HCT116 (cell line): ENCODE results near the gene HNF1B. TPM values are rescaled to one million over a fixed set of nuclear protein-coding genes. Genes with fewer than 3 reads are reported as not detected.

Experiments used
- ATAC-seq: fragments of 200-7000 bp; cut with Tn5 transposase; 2 replicates; pipeline ENCODE4 v1.9.1; 2020; ENCODE audit warnings: mild to moderate bottlenecking, moderate library complexity
- BruUV-seq: library from RNA; stranded (reverse); fragments of 400-500 nt; replicated peaks from 2 replicates; lab custom pipeline; 2021; lab: Mats Ljungman, UMichigan
- CTCF ChIA-PET: fragments of 300-600 bp; sonication (Branson Sonifier 250); formaldehyde crosslinking; loops from one replicate; lab custom pipeline; 2021; ENCODE audit warnings: antibody characterized with exemption; lab: Charles Lee
- POLR2A ChIA-PET: fragments of 300-600, 350-600 bp; sonication (Branson Sonifier 250); formaldehyde crosslinking; loops from one replicate; lab custom pipeline; 2021; ENCODE audit warnings: antibody characterized with exemption; lab: Charles Lee
- RAD21 ChIA-PET, 2 experiments: fragments of 300-600 bp; sonication (Branson Sonifier 250); formaldehyde crosslinking; loops; one replicate each; lab custom pipeline; 2023; ENCODE audit warnings: low total read pairs in 2 of 2; ENCODE audit not compliant: uncharacterized antibody in 2 of 2, unreplicated experiment in 2 of 2, low non-redundant PET in 1 of 2; lab: Charles Lee
- DNase-seq: peaks from one replicate; pipeline ENCODE4 v3.0.0-alpha.2; 2010; ENCODE audit warnings: low read depth, low spot score
- H2AFZ ChIP-seq: fragments of 200-600 bp; shearing (Covaris generic), sonication (generic); 2 replicates; pipeline ENCODE4 v1.6.1; 2017; ENCODE audit warnings: low read depth, mixed run types, mixed read lengths, antibody characterized with exemption, low read length; ENCODE audit not compliant: poor library complexity, severe bottlenecking
- H3K27ac ChIP-seq: 2 replicates; pipeline ENCODE4 v1.5.1; 2012; ENCODE audit warnings: low read depth, low read length
- H3K27me3 ChIP-seq: fragments of 200-600 bp; sonication (generic); 2 replicates; pipeline ENCODE4 v1.6.1; 2016; ENCODE audit warnings: mixed run types, low read length, mixed read lengths; ENCODE audit not compliant: insufficient read depth
- H3K36me3 ChIP-seq, 2 experiments: fragments of 200-500 bp in 1 of 2; fragments of 200-600 bp in 1 of 2; sonication (Bioruptor generic) in 1 of 2; sonication (generic) in 1 of 2; 2 replicates each; pipeline versions ENCODE4 v1.5.1 to v1.6.1; 2014 to 2016; ENCODE audit warnings: low read length in 2 of 2, inconsistent platforms in 1 of 2, mixed read lengths in 1 of 2, mixed run types in 1 of 2; ENCODE audit not compliant: insufficient read depth in 2 of 2, control insufficient read depth in 1 of 2
- H3K4me1 ChIP-seq, 2 experiments: fragments of 200-600 bp in 1 of 2; sonication (generic) in 1 of 2; 2 replicates each; pipeline versions ENCODE4 v1.5.1 to v1.6.1; 2012 to 2017; ENCODE audit warnings: low read length in 2 of 2, inconsistent platforms in 1 of 2, mild to moderate bottlenecking in 1 of 2, mixed read lengths in 1 of 2, mixed run types in 1 of 2, moderate library complexity in 1 of 2; ENCODE audit not compliant: insufficient read depth in 2 of 2, control insufficient read depth in 1 of 2
- H3K4me2 ChIP-seq: fragments of 200-600 bp; sonication (generic); 2 replicates; pipeline ENCODE4 v1.6.1; 2017; ENCODE audit warnings: mixed run types, low read length, mixed read lengths
- H3K4me3 ChIP-seq, 2 experiments: fragments of 200-600 bp in 1 of 2; sonication (generic) in 1 of 2; replicated peaks in 1 of 2; 2 replicates each; pipeline ENCODE4 v1.5.1; 2011 to 2016; ENCODE audit warnings: low read length in 2 of 2, control low read depth in 1 of 2, low read depth in 1 of 2, mild to moderate bottlenecking in 1 of 2, mixed read lengths in 1 of 2, mixed run types in 1 of 2
- H3K79me2 ChIP-seq: fragments of 200-600 bp; sonication (generic); 2 replicates; pipeline ENCODE4 v1.6.1; 2017; ENCODE audit warnings: mild to moderate bottlenecking, mixed run types, low read length, moderate library complexity, mixed read lengths; ENCODE audit not compliant: insufficient read depth
- H3K9ac ChIP-seq: fragments of 200-600 bp; sonication (generic); 2 replicates; pipeline ENCODE4 v1.6.1; 2016; ENCODE audit warnings: low read length, mixed read lengths
- H3K9me2 ChIP-seq: fragments of 200-600 bp; sonication (generic), shearing (Covaris generic); 2 replicates; pipeline ENCODE4 v1.6.1; 2017; ENCODE audit warnings: mixed run types, mild to moderate bottlenecking, moderate library complexity; ENCODE audit not compliant: insufficient read depth
- H3K9me3 ChIP-seq, 2 experiments: fragments of 200-500 bp in 1 of 2; fragments of 200-600 bp in 1 of 2; sonication (Bioruptor generic) in 1 of 2; sonication (generic) in 1 of 2; 2 replicates each; pipeline ENCODE4 v1.6.1; 2014 to 2017; ENCODE audit warnings: low read length in 2 of 2, mixed read lengths in 2 of 2, inconsistent platforms in 1 of 2, low read depth in 1 of 2, mild to moderate bottlenecking in 1 of 2, mixed run types in 1 of 2, moderate library complexity in 1 of 2; ENCODE audit not compliant: control insufficient read depth in 1 of 2, insufficient read depth in 1 of 2
- H4K20me1 ChIP-seq: fragments of 200-600 bp; sonication (generic), shearing (Covaris generic); 2 replicates; pipeline ENCODE4 v1.6.1; 2017; ENCODE audit warnings: mixed run types, mild to moderate bottlenecking, moderate library complexity; ENCODE audit not compliant: insufficient read depth
- CBX3 ChIP-seq: IDR thresholded peaks from 2 replicates; pipeline ENCODE4 v1.6.1; 2012; ENCODE audit warnings: low read depth
- ELF1 ChIP-seq: IDR thresholded peaks from 2 replicates; pipeline ENCODE4 v1.6.1; 2012; ENCODE audit warnings: low read depth, borderline replicate concordance
- EZH2 ChIP-seq: fragments of 200-600 bp; sonication (generic); IDR thresholded peaks from 2 replicates; pipeline ENCODE4 v1.6.1; 2017; ENCODE audit warnings: antibody characterized with exemption, mixed run types
- EZH2phosphoT487 ChIP-seq: fragments of 200-600 bp; IDR thresholded peaks from 2 replicates; pipeline ENCODE4 v1.6.1; 2018; ENCODE audit warnings: antibody characterized with exemption, borderline replicate concordance
- POLR2A ChIP-seq: IDR thresholded peaks from 2 replicates; pipeline ENCODE4 v1.7.0; 2011; ENCODE audit warnings: borderline replicate concordance; ENCODE audit not compliant: insufficient read depth, insufficient read length; ENCODE audit errors: extremely low read depth
- POLR2AphosphoS5 ChIP-seq: IDR thresholded peaks from 2 replicates; pipeline ENCODE4 v1.6.1; 2011; ENCODE audit warnings: mild to moderate bottlenecking, low read depth, low read length, moderate library complexity
- RAD21 ChIP-seq: IDR thresholded peaks from 2 replicates; pipeline ENCODE4 v1.6.1; 2012; ENCODE audit warnings: low read depth, mild to moderate bottlenecking
- SIN3A ChIP-seq: IDR thresholded peaks from 2 replicates; pipeline ENCODE4 v1.6.1; 2012; ENCODE audit warnings: low read depth
- SP1 ChIP-seq: IDR thresholded peaks from 2 replicates; pipeline ENCODE4 v1.6.1; 2012; ENCODE audit warnings: low read depth
- SRF ChIP-seq: IDR thresholded peaks from 2 replicates; pipeline ENCODE4 v1.6.1; 2012; ENCODE audit warnings: low read depth
- YY1 ChIP-seq: IDR thresholded peaks from 2 replicates; pipeline ENCODE4 v1.6.1; 2011; ENCODE audit warnings: low read length, low read depth, moderate library complexity, mild to moderate bottlenecking; ENCODE audit not compliant: insufficient replicate concordance; ENCODE audit errors: extremely low read depth
- ZBTB33 ChIP-seq: IDR thresholded peaks from 2 replicates; pipeline ENCODE4 v1.6.1; 2011; ENCODE audit warnings: mild to moderate bottlenecking, low read length, moderate library complexity; ENCODE audit not compliant: insufficient replicate concordance; ENCODE audit errors: extremely low read depth
- ZFX ChIP-seq: fragments of 450-650 bp; IDR thresholded peaks from 2 replicates; pipeline ENCODE4 v1.6.1; 2017
- ZNF274 ChIP-seq: fragments of 200-500 bp; sonication (Bioruptor generic); IDR thresholded peaks from 2 replicates; pipeline ENCODE4 v1.6.1; 2014; ENCODE audit warnings: mild to moderate bottlenecking, low read depth, low read length, inconsistent platforms
- intact Hi-C: fragments of 100-400 bp; cut with micrococcal nuclease; formaldehyde crosslinking; loops from 2 replicates; pipeline ENCODE4 v1.10.0; 2022
- total RNA-seq: library from RNA; stranded (reverse); gene quantifications from one replicate; pipeline ENCODE4 v1.2.1, GENCODE V29; 2021; ENCODE audit not compliant: unreplicated experiment
- TF ChIP-seq, protein P1 (sequence below): IDR thresholded peaks from 2 replicates; pipeline ENCODE4 v1.6.1; 2012
- TF ChIP-seq, protein P2 (sequence below), 3 experiments: fragments of 200-600 bp in 1 of 3; sonication (generic) in 1 of 3; IDR thresholded peaks in 2 of 3; conservative IDR thresholded peaks in 1 of 3; 2 replicates each; pipeline ENCODE4 v1.5.1; 2012 to 2017; ENCODE audit warnings: low read depth in 2 of 3, low read length in 2 of 3, antibody characterized with exemption in 1 of 3, borderline replicate concordance in 1 of 3, control low read depth in 1 of 3, mild to moderate bottlenecking in 1 of 3, mixed read lengths in 1 of 3, mixed run types in 1 of 3, moderate library complexity in 1 of 3; ENCODE audit not compliant: insufficient read depth in 1 of 3

HNF1B gene
- total RNA-seq, 1 experiment from 2014 or later: 3.6 TPM

DNA sequence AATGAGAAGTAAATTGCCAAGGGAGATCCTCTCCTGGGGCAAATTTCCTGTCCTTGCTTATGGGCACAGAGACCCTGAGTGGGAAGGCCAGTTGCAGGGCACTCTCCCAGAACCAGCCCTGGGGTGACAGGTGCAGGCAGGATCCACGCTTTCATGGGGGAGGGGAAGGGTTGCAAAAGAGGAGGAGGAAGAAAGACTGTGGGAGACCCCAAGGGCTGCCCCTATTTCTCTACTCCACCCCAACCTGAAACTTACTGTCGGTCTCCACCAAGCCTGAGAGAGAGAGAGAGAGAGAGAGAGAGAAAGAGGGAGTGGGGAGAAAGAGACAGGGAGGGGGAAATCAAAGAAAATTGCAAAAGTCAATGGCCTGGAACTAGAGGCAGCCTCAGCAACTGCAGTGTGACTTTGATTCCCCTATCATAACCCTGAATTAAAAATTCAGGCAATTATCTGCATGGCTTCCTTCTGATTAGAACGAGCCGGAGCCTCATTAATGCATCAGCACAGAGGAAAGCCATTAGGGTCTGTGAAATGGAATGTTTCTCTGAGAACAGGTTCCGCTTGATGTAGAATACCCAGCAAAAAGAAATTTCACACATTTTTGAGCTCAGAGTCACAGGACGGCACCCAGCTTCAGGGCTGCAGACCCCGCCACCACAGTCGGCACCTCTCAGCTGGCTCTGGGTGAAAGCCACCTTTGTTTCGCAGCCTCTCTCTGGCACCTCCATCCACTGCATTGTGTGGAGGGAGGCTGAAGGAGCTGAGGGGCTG lies 45.1 kb upstream of the HNF1B start:
- Histone ChIP-seq H3K4me1 (peaks cover 5 to 8% of the 10 kb centered on the region in 2 experiments; a peak in 3 of 4 replicates), H4K20me1 (no peaks in the 10 kb centered on the region), H3K9me2 (no peaks in the 10 kb centered on the region), H3K79me2 (no peaks in the 10 kb centered on the region), H2AFZ (no peak overlapping the region), H3K27me3 (no peaks in the 10 kb centered on the region), H3K27ac (no peak overlapping the region), H3K4me2 (no peak overlapping the region), H3K9ac (no peak overlapping the region), H3K9me3 (no peaks in the 10 kb centered on the region), H3K36me3 (no peaks in the 10 kb centered on the region), H3K4me3 (no peak overlapping the region)
- DNase-seq: no peak
- POLR2A ChIA-PET: no interaction called here
- CTCF ChIA-PET: no interaction called here
- RAD21 ChIA-PET: no interaction called here
- TF ChIP-seq EZH2 (no peak), RAD21 (no peak), SP1 (no peak), ZBTB33 (no peak)
- no peak for ATAC-seq
- intact Hi-C loops: no loop called here
- no TSS peak for BruUV-seq

DNA sequence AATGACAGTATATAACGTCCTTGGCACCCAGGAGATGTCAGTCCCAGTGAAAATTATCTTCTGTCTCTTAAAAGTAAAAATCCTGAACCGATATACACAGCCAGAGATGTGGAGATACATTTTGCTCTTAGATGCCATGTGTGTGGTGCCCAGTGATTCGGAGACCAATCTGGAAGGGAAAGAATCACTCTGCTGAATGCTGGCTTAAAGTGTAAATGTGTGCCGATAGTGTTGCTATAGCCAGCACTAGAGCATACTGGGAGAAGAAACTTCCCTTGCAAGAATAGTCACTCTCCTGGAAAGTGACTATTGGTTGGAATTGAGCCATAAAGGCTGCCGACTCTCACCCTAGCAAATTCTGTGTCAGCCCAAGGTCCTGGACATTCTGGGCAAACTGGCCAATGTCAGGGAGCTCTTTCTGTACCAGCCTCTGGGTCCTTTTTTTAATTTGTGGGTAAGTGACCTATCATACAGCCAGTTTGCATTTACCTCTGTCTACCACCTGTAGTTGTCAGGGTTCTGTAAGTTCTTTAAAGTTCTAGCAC lies 44.2 kb upstream of the HNF1B start:
- POLR2A ChIA-PET: no interaction called here
- no TSS peak for BruUV-seq
- ATAC-seq: no peak
- no peaks in the 10 kb centered on the region for H3K36me3 ChIP-seq
- H4K20me1 ChIP-seq: no peaks in the 10 kb centered on the region
- no peak overlapping the region for H3K4me2 ChIP-seq
- no peak overlapping the region for H3K4me3 ChIP-seq
- peaks cover 5 to 8% of the 10 kb centered on the region in 2 experiments; a peak in 3 of 4 replicates for H3K4me1 ChIP-seq
- no peak overlapping the region for H3K9ac ChIP-seq
- H3K27ac ChIP-seq: no peak overlapping the region
- H3K79me2 ChIP-seq: no peaks in the 10 kb centered on the region
- H3K9me3 ChIP-seq: no peaks in the 10 kb centered on the region
- intact Hi-C loops: no loop called here
- no peaks in the 10 kb centered on the region for H3K9me2 ChIP-seq
- RAD21 ChIA-PET: no interaction called here
- no peak overlapping the region for H2AFZ ChIP-seq
- no peak for DNase-seq
- H3K27me3 ChIP-seq: no peaks in the 10 kb centered on the region; the same call in 1 of the 2 replicates
- CTCF ChIA-PET: no interaction called here
- TF ChIP-seq EZH2phosphoT487 (no peak), ELF1 (no peak), SRF (no peak), POLR2A (no peak), ZFX (no peak), POLR2AphosphoS5 (no peak), RAD21 (no peak), ZNF274 (no peak), CBX3 (no peak), YY1 (no peak), SIN3A (no peak)
- TF ChIP-seq, protein P1, sequence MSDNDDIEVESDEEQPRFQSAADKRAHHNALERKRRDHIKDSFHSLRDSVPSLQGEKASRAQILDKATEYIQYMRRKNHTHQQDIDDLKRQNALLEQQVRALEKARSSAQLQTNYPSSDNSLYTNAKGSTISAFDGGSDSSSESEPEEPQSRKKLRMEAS: no peak
- TF ChIP-seq, protein P2, sequence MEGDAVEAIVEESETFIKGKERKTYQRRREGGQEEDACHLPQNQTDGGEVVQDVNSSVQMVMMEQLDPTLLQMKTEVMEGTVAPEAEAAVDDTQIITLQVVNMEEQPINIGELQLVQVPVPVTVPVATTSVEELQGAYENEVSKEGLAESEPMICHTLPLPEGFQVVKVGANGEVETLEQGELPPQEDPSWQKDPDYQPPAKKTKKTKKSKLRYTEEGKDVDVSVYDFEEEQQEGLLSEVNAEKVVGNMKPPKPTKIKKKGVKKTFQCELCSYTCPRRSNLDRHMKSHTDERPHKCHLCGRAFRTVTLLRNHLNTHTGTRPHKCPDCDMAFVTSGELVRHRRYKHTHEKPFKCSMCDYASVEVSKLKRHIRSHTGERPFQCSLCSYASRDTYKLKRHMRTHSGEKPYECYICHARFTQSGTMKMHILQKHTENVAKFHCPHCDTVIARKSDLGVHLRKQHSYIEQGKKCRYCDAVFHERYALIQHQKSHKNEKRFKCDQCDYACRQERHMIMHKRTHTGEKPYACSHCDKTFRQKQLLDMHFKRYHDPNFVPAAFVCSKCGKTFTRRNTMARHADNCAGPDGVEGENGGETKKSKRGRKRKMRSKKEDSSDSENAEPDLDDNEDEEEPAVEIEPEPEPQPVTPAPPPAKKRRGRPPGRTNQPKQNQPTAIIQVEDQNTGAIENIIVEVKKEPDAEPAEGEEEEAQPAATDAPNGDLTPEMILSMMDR (IDR thresholded peaks at IDR 0.05 in 2 of 3, conservative IDR thresholded peaks at IDR 0.05 in 1 of 3; ENCODE audit: borderline replicate concordance in 1 of 3, insufficient read depth in 1 of 3, low read depth in 2 of 3, low read length in 2 of 3): no peak
